GM18519 (cell line): Measurements from ENCODE around the gene ZNF83.
A peak's percentile ranks its signal among the peaks of the same experiment; 100 is the strongest.
"Not testable (repeated sequence)": the region's sequence is repeated elsewhere in the genome, so short reads cannot be mapped to it uniquely, and the experiment has no call there.

ENCODE experiments used
- ATAC-seq: cut with Tn5 transposase; IDR thresholded peaks from one replicate; pipeline ENCODE4 v1.9.1; 2021; ENCODE audit warnings: mild to moderate bottlenecking, moderate library complexity; ENCODE audit not compliant: unreplicated experiment, low FRiP score

ZNF83 gene

GRCh38 chr19:52646571-52647217 is 8.5 kb upstream of the ZNF83 start:
- no peak for ATAC-seq

- ATAC-seq, result no peak
These were observed 2.8 kb upstream of the ZNF83 start for GRCh38 chr19:52640916-52641315.

- no peak for ATAC-seq
These were observed 1.8 kb upstream of the ZNF83 start for GRCh38 chr19:52639996-52640395.

- ATAC-seq, result no peak
These were observed 446 bp upstream of the ZNF83 start for GRCh38 chr19:52638601-52639000.

- no peak for ATAC-seq
These were observed 2.2 kb downstream of the ZNF83 start for GRCh38 chr19:52635786-52636570.

GRCh38 chr19:52627441-52627840 is 10.7 kb downstream of the ZNF83 start:
- not testable (repeated sequence) for ATAC-seq

GRCh38 chr19:52626915-52627314 is 11.2 kb downstream of the ZNF83 start:
- ATAC-seq, result no peak

GRCh38 chr19:52622261-52622660 is 15.9 kb downstream of the ZNF83 start:
- ATAC-seq, result no peak

GRCh38 chr19:52621376-52621775 is 16.8 kb downstream of the ZNF83 start:
- ATAC-seq, result no peak

- no peak for ATAC-seq
These were observed 24.8 kb downstream of the ZNF83 start for GRCh38 chr19:52613299-52613906.

- no peak for ATAC-seq
These were observed 34.5 kb downstream of the ZNF83 start for GRCh38 chr19:52603558-52604207.

GRCh38 chr19:52602941-52603340 is 35.2 kb downstream of the ZNF83 start:
- ATAC-seq, result no peak

GRCh38 chr19:52601974-52602366 is 36.2 kb downstream of the ZNF83 start:
- ATAC-seq, result not testable (repeated sequence)

- ATAC-seq, result peak; percentile 69
These were observed 36.9 kb downstream of the ZNF83 start for GRCh38 chr19:52601025-52601973.

- no peak for ATAC-seq
These were observed 37.5 kb downstream of the ZNF83 start for GRCh38 chr19:52600639-52601024.

- ATAC-seq, result no peak
These were observed 38.9 kb downstream of the ZNF83 start for GRCh38 chr19:52599241-52599640.

- ATAC-seq, result not testable (repeated sequence)
These were observed 44.7 kb downstream of the ZNF83 start for GRCh38 chr19:52593441-52593840.

- ATAC-seq, result no peak
These were observed 45.9 kb downstream of the ZNF83 start for GRCh38 chr19:52592301-52592700.

- no peak for ATAC-seq
These were observed 47.4 kb downstream of the ZNF83 start for GRCh38 chr19:52590728-52591127.

GRCh38 chr19:52585604-52586003 is 52.6 kb downstream of the ZNF83 start:
- no peak for ATAC-seq
